ENCODE data around the gene EEF1A1.
"Not testable (repeated sequence)": the region's sequence is repeated elsewhere in the genome, so short reads cannot be mapped to it uniquely, and the experiment has no call there.

Gene EEF1A1

GRCh38 chr6:73547036-73547435, 26.2 kb upstream of the EEF1A1 start:
- Histone ChIP-seq H3K27ac (replicated peaks) (no peak overlapping the region), H3K4me3 (replicated peaks; ENCODE audit: insufficient read depth, low read length) (no peak overlapping the region), H3K27me3 (ENCODE audit: insufficient read depth, poor library complexity, severe bottlenecking) (no peaks in the 10 kb centered on the region)
- DNase-seq (ENCODE audit: low read depth in 1 of 2, low spot score in 1 of 2), result no peak
- no peak for TF ChIP-seq REST (IDR thresholded peaks at IDR 0.05; ENCODE audit: insufficient replicate concordance, low read depth)
- TF ChIP-seq GABPA (IDR thresholded peaks at IDR 0.05; ENCODE audit: low read depth), result no peak
- TF ChIP-seq SPI1 (IDR thresholded peaks at IDR 0.05; ENCODE audit: borderline replicate concordance, low read depth), result no peak
- no peak for TF ChIP-seq CTCF (IDR thresholded peaks at IDR 0.05; ENCODE audit: insufficient read depth, low read length)
- TF ChIP-seq POLR2AphosphoS5 (IDR thresholded peaks at IDR 0.05; ENCODE audit: low read depth), result no peak

- TF ChIP-seq CTCF (IDR thresholded peaks at IDR 0.05; ENCODE audit: insufficient read depth, low read length), result no peak
- no peak for TF ChIP-seq GABPA (IDR thresholded peaks at IDR 0.05; ENCODE audit: low read depth)
- TF ChIP-seq REST (IDR thresholded peaks at IDR 0.05; ENCODE audit: insufficient replicate concordance, low read depth), result no peak
- TF ChIP-seq SPI1 (IDR thresholded peaks at IDR 0.05; ENCODE audit: borderline replicate concordance, low read depth), result no peak
- no peak for TF ChIP-seq POLR2AphosphoS5 (IDR thresholded peaks at IDR 0.05; ENCODE audit: low read depth)
- H3K27ac ChIP-seq (replicated peaks), result no peak overlapping the region
- DNase-seq (ENCODE audit: low read depth in 1 of 2, low spot score in 1 of 2), result no peak
- no peak overlapping the region for H3K4me3 ChIP-seq (replicated peaks; ENCODE audit: insufficient read depth, low read length)
- H3K27me3 ChIP-seq (ENCODE audit: insufficient read depth, poor library complexity, severe bottlenecking), result no peaks in the 10 kb centered on the region
These were observed 22.1 kb upstream of the EEF1A1 start for GRCh38 chr6:73542891-73543290.

GRCh38 chr6:73542481-73542880, 21.6 kb upstream of the EEF1A1 start:
- not testable (repeated sequence) for H3K27ac ChIP-seq (replicated peaks); DNase-seq (ENCODE audit: low read depth in 1 of 2, low spot score in 1 of 2); H3K4me3 ChIP-seq (replicated peaks; ENCODE audit: insufficient read depth, low read length); H3K27me3 ChIP-seq (ENCODE audit: insufficient read depth, poor library complexity, severe bottlenecking)

GRCh38 chr6:73538116-73538779, 17.4 kb upstream of the EEF1A1 start:
- DNase-seq (ENCODE audit: low read depth in 1 of 2, low spot score in 1 of 2), result no peak
- Histone ChIP-seq H3K4me3 (replicated peaks; ENCODE audit: insufficient read depth, low read length) (no peak overlapping the region), H3K27me3 (ENCODE audit: insufficient read depth, poor library complexity, severe bottlenecking) (no peaks in the 10 kb centered on the region), H3K27ac (replicated peaks) (no peak overlapping the region)
- TF ChIP-seq POLR2AphosphoS5 (IDR thresholded peaks at IDR 0.05; ENCODE audit: low read depth) (no peak), SPI1 (IDR thresholded peaks at IDR 0.05; ENCODE audit: borderline replicate concordance, low read depth) (no peak), REST (IDR thresholded peaks at IDR 0.05; ENCODE audit: insufficient replicate concordance, low read depth) (no peak), CTCF (IDR thresholded peaks at IDR 0.05; ENCODE audit: insufficient read depth, low read length) (no peak), GABPA (IDR thresholded peaks at IDR 0.05; ENCODE audit: low read depth) (no peak)

Data from HL-60 (cell line).